ENCODE measurements around the gene INTS13.

The INTS13 gene

DNA sequence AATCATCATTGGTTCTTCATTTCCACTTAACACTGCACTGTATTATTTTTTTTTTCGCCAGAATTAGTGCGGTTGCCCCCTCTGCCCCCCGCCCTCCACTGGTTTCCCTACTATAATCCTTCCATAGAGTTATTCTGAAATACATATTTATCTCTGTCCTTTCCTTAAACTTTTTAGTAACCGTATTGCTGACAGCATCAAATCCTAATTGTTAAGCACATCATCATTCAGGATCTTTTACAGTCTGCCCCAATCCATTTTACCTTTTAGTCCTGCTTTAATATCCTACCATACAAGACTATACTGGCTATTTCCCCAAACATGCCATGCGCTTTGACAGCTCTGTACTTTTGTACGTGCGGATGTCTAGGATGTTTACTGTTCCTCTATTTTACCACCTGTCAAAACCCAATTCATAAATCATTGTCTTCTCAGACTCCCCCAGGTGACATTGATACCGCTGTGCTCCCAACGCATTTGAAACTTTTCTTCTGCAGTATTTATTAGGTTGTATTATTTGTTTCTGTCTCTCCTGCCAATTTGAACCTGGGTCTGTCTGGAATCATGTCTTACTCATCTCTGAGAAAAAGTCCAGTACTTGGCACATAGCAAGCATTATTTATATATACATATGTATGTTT lies 1.5 kb upstream of the INTS13 start:
- peak overlapping the region; percentile 91 for H3K4me3 ChIP-seq
- H3K9ac ChIP-seq (ENCODE audit: insufficient read length): peak overlapping the region; percentile 95
- no peaks in the 10 kb centered on the region; the same call in 1 of the 2 replicates for H3K36me3 ChIP-seq (ENCODE audit: insufficient read depth, low read length)
- no peak overlapping the region for H3K27ac ChIP-seq
- no peaks in the 10 kb centered on the region for H3K9me3 ChIP-seq (ENCODE audit: low read depth, low read length)
- no peak for TF ChIP-seq POLR2AphosphoS5 (IDR thresholded peaks at IDR 0.05; ENCODE audit: borderline replicate concordance, low read depth, low read length)
- no peak for TF ChIP-seq EZH2 (IDR thresholded peaks at IDR 0.05)
- TF ChIP-seq FOXP2 (optimal IDR thresholded peaks at IDR 0.05; ENCODE audit: control extremely low read depth, extremely low read length, insufficient read depth): no peak
- DNase-seq (ENCODE audit: low read depth, low spot score): no peak

GRCh38 chr12:26938701-26939062 lies 901 bp upstream of the INTS13 start:
- DNase-seq (ENCODE audit: low read depth, low spot score): no peak
- Histone ChIP-seq H3K27ac (peak overlapping the region; percentile 94), H3K9ac (ENCODE audit: insufficient read length) (peak overlapping the region; percentile 95), H3K36me3 (ENCODE audit: insufficient read depth, low read length) (peaks cover 2% of the 10 kb centered on the region), H3K4me3 (peak overlapping the region; percentile 91), H3K9me3 (ENCODE audit: low read depth, low read length) (no peaks in the 10 kb centered on the region)
- TF ChIP-seq EZH2 (IDR thresholded peaks at IDR 0.05) (no peak), POLR2AphosphoS5 (IDR thresholded peaks at IDR 0.05; ENCODE audit: borderline replicate concordance, low read depth, low read length) (no peak), FOXP2 (optimal IDR thresholded peaks at IDR 0.05; ENCODE audit: control extremely low read depth, extremely low read length, insufficient read depth) (no peak)

- Histone ChIP-seq H3K27ac (no peak overlapping the region; the same call in 1 of the 2 replicates), H3K9me3 (ENCODE audit: low read depth, low read length) (no peaks in the 10 kb centered on the region), H3K36me3 (ENCODE audit: insufficient read depth, low read length) (peaks cover 14% of the 10 kb centered on the region), H3K9ac (ENCODE audit: insufficient read length) (peak overlapping the region; percentile 95), H3K4me3 (peak overlapping the region; percentile 91)
- DNase-seq (ENCODE audit: low read depth, low spot score): no peak
- no peak for TF ChIP-seq POLR2AphosphoS5 (IDR thresholded peaks at IDR 0.05; ENCODE audit: borderline replicate concordance, low read depth, low read length)
- no peak for TF ChIP-seq EZH2 (IDR thresholded peaks at IDR 0.05)
- TF ChIP-seq FOXP2 (optimal IDR thresholded peaks at IDR 0.05; ENCODE audit: control extremely low read depth, extremely low read length, insufficient read depth): no peak
Observed at GRCh38 chr12:26937443-26937862, 328 bp downstream of the INTS13 start.

- TF ChIP-seq FOXP2 (optimal IDR thresholded peaks at IDR 0.05; ENCODE audit: control extremely low read depth, extremely low read length, insufficient read depth): no peak
- no peak for TF ChIP-seq POLR2AphosphoS5 (IDR thresholded peaks at IDR 0.05; ENCODE audit: borderline replicate concordance, low read depth, low read length)
- no peak for TF ChIP-seq EZH2 (IDR thresholded peaks at IDR 0.05)
- Histone ChIP-seq H3K27ac (no peak overlapping the region), H3K9me3 (ENCODE audit: low read depth, low read length) (no peaks in the 10 kb centered on the region), H3K36me3 (ENCODE audit: insufficient read depth, low read length) (peaks cover 20% of the 10 kb centered on the region), H3K4me3 (peak overlapping the region; percentile 91), H3K9ac (ENCODE audit: insufficient read length) (peak overlapping the region; percentile 95)
- DNase-seq (ENCODE audit: low read depth, low spot score): no peak
Observed at GRCh38 chr12:26936559-26937442, 980 bp downstream of the INTS13 start.

GRCh38 chr12:26935636-26936378 lies 2.0 kb downstream of the INTS13 start:
- DNase-seq (ENCODE audit: low read depth, low spot score): no peak
- TF ChIP-seq EZH2 (IDR thresholded peaks at IDR 0.05) (no peak), FOXP2 (optimal IDR thresholded peaks at IDR 0.05; ENCODE audit: control extremely low read depth, extremely low read length, insufficient read depth) (no peak), POLR2AphosphoS5 (IDR thresholded peaks at IDR 0.05; ENCODE audit: borderline replicate concordance, low read depth, low read length) (no peak)
- peaks cover 24% of the 10 kb centered on the region for H3K36me3 ChIP-seq (ENCODE audit: insufficient read depth, low read length)
- peak overlapping the region; percentile 91 for H3K4me3 ChIP-seq
- peak overlapping the region; percentile 95 for H3K9ac ChIP-seq (ENCODE audit: insufficient read length)
- no peak overlapping the region for H3K27ac ChIP-seq
- no peaks in the 10 kb centered on the region for H3K9me3 ChIP-seq (ENCODE audit: low read depth, low read length)

DNA sequence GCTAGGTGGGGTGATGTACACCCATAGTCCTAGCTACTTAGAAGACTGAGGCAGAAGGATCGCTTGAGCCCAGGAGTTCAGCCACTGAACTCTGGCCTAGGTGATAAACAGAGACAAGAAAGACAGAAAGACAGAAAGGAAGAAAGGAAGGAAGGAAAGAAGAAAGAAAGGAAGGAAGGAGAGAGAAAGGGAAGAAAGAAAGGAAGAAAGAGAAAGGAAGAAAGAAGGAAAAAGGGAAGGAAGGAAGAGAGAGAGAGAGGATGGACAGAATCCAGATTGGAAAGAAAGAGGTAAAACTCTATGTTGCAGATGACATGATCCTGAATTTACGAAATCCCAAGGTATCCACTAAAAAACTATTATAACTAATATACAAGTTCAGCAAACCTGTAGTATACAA lies 8.2 kb downstream of the INTS13 start:
- Histone ChIP-seq H3K27ac (no peak overlapping the region), H3K9ac (ENCODE audit: insufficient read length) (no peak overlapping the region), H3K36me3 (ENCODE audit: insufficient read depth, low read length) (peaks cover 71% of the 10 kb centered on the region), H3K4me3 (no peak overlapping the region), H3K9me3 (ENCODE audit: low read depth, low read length) (no peaks in the 10 kb centered on the region)
- no peak for DNase-seq (ENCODE audit: low read depth, low spot score)
- no peak for TF ChIP-seq POLR2AphosphoS5 (IDR thresholded peaks at IDR 0.05; ENCODE audit: borderline replicate concordance, low read depth, low read length)
- no peak for TF ChIP-seq EZH2 (IDR thresholded peaks at IDR 0.05)
- no peak for TF ChIP-seq FOXP2 (optimal IDR thresholded peaks at IDR 0.05; ENCODE audit: control extremely low read depth, extremely low read length, insufficient read depth)

- Histone ChIP-seq H3K4me3 (no peak overlapping the region), H3K9me3 (ENCODE audit: low read depth, low read length) (no peaks in the 10 kb centered on the region), H3K36me3 (ENCODE audit: insufficient read depth, low read length) (peaks cover 69% of the 10 kb centered on the region), H3K9ac (ENCODE audit: insufficient read length) (no peak overlapping the region), H3K27ac (no peak overlapping the region)
- no peak for DNase-seq (ENCODE audit: low read depth, low spot score)
- TF ChIP-seq EZH2 (IDR thresholded peaks at IDR 0.05) (no peak), POLR2AphosphoS5 (IDR thresholded peaks at IDR 0.05; ENCODE audit: borderline replicate concordance, low read depth, low read length) (no peak), FOXP2 (optimal IDR thresholded peaks at IDR 0.05; ENCODE audit: control extremely low read depth, extremely low read length, insufficient read depth) (no peak)
Observed at GRCh38 chr12:26928661-26929060, 9.1 kb downstream of the INTS13 start.

DNA sequence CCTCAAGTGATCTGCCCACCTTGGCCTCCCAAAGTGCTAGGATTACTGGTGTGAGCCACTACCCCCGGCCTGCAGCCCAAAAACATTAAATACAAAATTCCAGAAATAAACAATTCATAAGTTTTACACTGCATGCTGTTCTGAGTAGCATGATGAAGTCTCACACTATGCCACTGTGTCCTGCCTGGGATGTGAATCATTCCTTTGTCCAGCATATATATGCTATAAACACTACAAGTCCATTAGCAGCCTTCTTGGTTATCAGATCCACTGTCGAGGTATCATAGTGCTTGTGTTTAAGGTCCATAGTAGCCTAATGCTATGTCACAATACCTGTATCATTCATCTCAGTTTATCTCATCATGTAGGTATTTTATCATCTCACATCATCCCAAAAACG lies 15.9 kb downstream of the INTS13 start:
- TF ChIP-seq FOXP2 (optimal IDR thresholded peaks at IDR 0.05; ENCODE audit: control extremely low read depth, extremely low read length, insufficient read depth) (no peak), EZH2 (IDR thresholded peaks at IDR 0.05) (no peak), POLR2AphosphoS5 (IDR thresholded peaks at IDR 0.05; ENCODE audit: borderline replicate concordance, low read depth, low read length) (no peak)
- H3K9ac ChIP-seq (ENCODE audit: insufficient read length): no peak overlapping the region
- H3K9me3 ChIP-seq (ENCODE audit: low read depth, low read length): no peaks in the 10 kb centered on the region
- H3K36me3 ChIP-seq (ENCODE audit: insufficient read depth, low read length): peaks cover 49% of the 10 kb centered on the region
- no peak overlapping the region for H3K27ac ChIP-seq
- no peak overlapping the region for H3K4me3 ChIP-seq
- DNase-seq (ENCODE audit: low read depth, low spot score): no peak
